Keratinocyte (primary cell): ENCODE data around the gene SUGCT. TPM values are rescaled to one million over a fixed set of nuclear protein-coding genes. Genes with fewer than 3 reads are reported as not detected.

Experiments used
- DNase-seq: peaks from one replicate; pipeline ENCODE4 v3.0.0-alpha.2; 2011; ENCODE audit warnings: low read depth, missing footprints, low spot score
- FAIRE-seq: peaks from 2 replicates; lab custom pipeline; 2011; peaks lifted over from hg19 to GRCh38; lab: Jason Lieb, UNC
- H2AFZ ChIP-seq: 2 replicates; pipeline ENCODE4 v1.6.0; 2012; ENCODE audit warnings: low read length, control low read depth, inconsistent platforms; ENCODE audit not compliant: control insufficient read depth
- H3K27ac ChIP-seq: 2 replicates; pipeline ENCODE4 v1.5.1; 2011; ENCODE audit warnings: low read length; ENCODE audit not compliant: control insufficient read depth, insufficient read depth
- H3K27me3 ChIP-seq: 3 replicates; pipeline ENCODE4 v1.6.0; 2011; ENCODE audit warnings: low read length; ENCODE audit not compliant: control insufficient read depth, insufficient read depth; ENCODE audit errors: extremely low read depth
- H3K36me3 ChIP-seq, 2 experiments: 2 replicates in 1 of 2; 3 replicates in 1 of 2; pipeline ENCODE4 v1.5.1; 2011; ENCODE audit warnings: low read length in 2 of 2, mild to moderate bottlenecking in 1 of 2; ENCODE audit not compliant: control insufficient read depth in 2 of 2, insufficient read depth in 2 of 2; ENCODE audit errors: extremely low read depth in 1 of 2
- H3K4me1 ChIP-seq: 3 replicates; pipeline ENCODE4 v1.5.1; 2011; ENCODE audit warnings: low read length; ENCODE audit not compliant: control insufficient read depth, insufficient read depth; ENCODE audit errors: extremely low read depth
- H3K4me2 ChIP-seq: 3 replicates; pipeline ENCODE4 v1.6.0; 2011; ENCODE audit warnings: low read depth, low read length; ENCODE audit not compliant: control insufficient read depth, insufficient read depth; ENCODE audit errors: extremely low read depth
- H3K4me3 ChIP-seq, 3 experiments: fragments of 200-600 bp in 1 of 3; sonication (generic) in 1 of 3; 2 replicates in 2 of 3; 3 replicates in 1 of 3; pipeline ENCODE4 v1.5.1; 2011 to 2016; ENCODE audit warnings: low read length in 3 of 3, mild to moderate bottlenecking in 3 of 3, control low read depth in 2 of 3, inconsistent platforms in 1 of 3, low read depth in 1 of 3, mixed read lengths in 1 of 3, mixed run types in 1 of 3, moderate library complexity in 1 of 3; ENCODE audit not compliant: control insufficient read depth in 2 of 3, insufficient read depth in 2 of 3; ENCODE audit errors: extremely low read depth in 1 of 3
- H3K79me2 ChIP-seq: 2 replicates; pipeline ENCODE4 v1.6.0; 2012; ENCODE audit warnings: low read length; ENCODE audit not compliant: control insufficient read depth, insufficient read depth
- H3K9ac ChIP-seq: 3 replicates; pipeline ENCODE4 v1.6.0; 2011; ENCODE audit warnings: low read length; ENCODE audit not compliant: control insufficient read depth, insufficient read depth; ENCODE audit errors: extremely low read depth
- H3K9me1 ChIP-seq: 3 replicates; pipeline ENCODE4 v1.6.0; 2011; ENCODE audit warnings: low read length; ENCODE audit not compliant: control insufficient read depth, insufficient read depth; ENCODE audit errors: extremely low read depth
- H3K9me3 ChIP-seq: 2 replicates; pipeline ENCODE4 v1.5.1; 2012; ENCODE audit warnings: low read depth, low read length; ENCODE audit not compliant: control insufficient read depth
- H4K20me1 ChIP-seq: 3 replicates; pipeline ENCODE4 v1.6.0; 2011; ENCODE audit warnings: low read length; ENCODE audit not compliant: control insufficient read depth, insufficient read depth; ENCODE audit errors: extremely low read depth
- EZH2 ChIP-seq: IDR thresholded peaks from one replicate; pipeline ENCODE4 v1.6.1; 2012; ENCODE audit warnings: inconsistent platforms, mild to moderate bottlenecking, low read length, moderate library complexity
- dilution Hi-C: fragments of 300-500 bp; cut with MboI; formaldehyde crosslinking; loops from one replicate; pipeline ENCODE4 v1.7.0; 2020; ENCODE audit warnings: low sequenced_read_pairs; ENCODE audit not compliant: extremely low pct_ligation_motif_present
- polyA plus RNA-seq, 5 experiments: library from polyadenylated mRNA; depleted of rRNA in 3 of 5; stranded (reverse) in 3 of 5; stranded (forward) in 1 of 5; unstranded in 1 of 5; fragments of >200 nt; gene quantifications; 1 replicate in 1 of 5; 2 replicates in 3 of 5; 3 replicates in 1 of 5; pipeline versions ENCODE4 v1.2.1 to v1.2.3, GENCODE V29; 2011 to 2012; ENCODE audit warnings: missing spikeins in 2 of 5, low read depth in 1 of 5, low replicate concordance in 1 of 5
- TF ChIP-seq, protein P1 (sequence below), 3 experiments: IDR thresholded peaks in 1 of 3; conservative IDR thresholded peaks in 1 of 3; optimal IDR thresholded peaks in 1 of 3; 2 replicates in 2 of 3; 3 replicates in 1 of 3; pipeline versions ENCODE3 to v1.5.1; 2011; ENCODE audit warnings: low read length in 3 of 3, mild to moderate bottlenecking in 3 of 3, moderate library complexity in 2 of 3, control low read depth in 1 of 3, inconsistent platforms in 1 of 3; ENCODE audit not compliant: insufficient read depth in 2 of 3; ENCODE audit errors: extremely low read depth in 1 of 3

Gene SUGCT
- polyA plus RNA-seq, 1 donor (not counting 4 experiments of a cell fraction or from before 2014, with no cell fraction given): 134 TPM

- TF ChIP-seq, protein P1, sequence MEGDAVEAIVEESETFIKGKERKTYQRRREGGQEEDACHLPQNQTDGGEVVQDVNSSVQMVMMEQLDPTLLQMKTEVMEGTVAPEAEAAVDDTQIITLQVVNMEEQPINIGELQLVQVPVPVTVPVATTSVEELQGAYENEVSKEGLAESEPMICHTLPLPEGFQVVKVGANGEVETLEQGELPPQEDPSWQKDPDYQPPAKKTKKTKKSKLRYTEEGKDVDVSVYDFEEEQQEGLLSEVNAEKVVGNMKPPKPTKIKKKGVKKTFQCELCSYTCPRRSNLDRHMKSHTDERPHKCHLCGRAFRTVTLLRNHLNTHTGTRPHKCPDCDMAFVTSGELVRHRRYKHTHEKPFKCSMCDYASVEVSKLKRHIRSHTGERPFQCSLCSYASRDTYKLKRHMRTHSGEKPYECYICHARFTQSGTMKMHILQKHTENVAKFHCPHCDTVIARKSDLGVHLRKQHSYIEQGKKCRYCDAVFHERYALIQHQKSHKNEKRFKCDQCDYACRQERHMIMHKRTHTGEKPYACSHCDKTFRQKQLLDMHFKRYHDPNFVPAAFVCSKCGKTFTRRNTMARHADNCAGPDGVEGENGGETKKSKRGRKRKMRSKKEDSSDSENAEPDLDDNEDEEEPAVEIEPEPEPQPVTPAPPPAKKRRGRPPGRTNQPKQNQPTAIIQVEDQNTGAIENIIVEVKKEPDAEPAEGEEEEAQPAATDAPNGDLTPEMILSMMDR (optimal IDR thresholded peaks at IDR 0.05 in 1 of 3, IDR thresholded peaks at IDR 0.05 in 1 of 3, conservative IDR thresholded peaks at IDR 0.05 in 1 of 3; ENCODE audit: extremely low read depth in 1 of 3, insufficient read depth in 2 of 3, low read length in 3 of 3): no peak
- TF ChIP-seq EZH2: no peak
- FAIRE-seq: no peak
- Histone ChIP-seq H3K27me3 (no peaks in the 10 kb centered on the region), H3K4me1 (no peaks in the 10 kb centered on the region), H4K20me1 (no peaks in the 10 kb centered on the region), H3K36me3 (no peaks in the 10 kb centered on the region), H2AFZ (no peak overlapping the region), H3K4me2 (no peak overlapping the region), H3K4me3 (no peak overlapping the region), H3K9me3 (no peaks in the 10 kb centered on the region), H3K9me1 (no peaks in the 10 kb centered on the region), H3K27ac (no peak overlapping the region), H3K9ac (no peak overlapping the region), H3K79me2 (no peaks in the 10 kb centered on the region)
- DNase-seq: no peak
- dilution Hi-C loops: no loop called here
These were observed 247.3 kb downstream of the SUGCT start for GRCh38 chr7:40382145-40382544.

DNA sequence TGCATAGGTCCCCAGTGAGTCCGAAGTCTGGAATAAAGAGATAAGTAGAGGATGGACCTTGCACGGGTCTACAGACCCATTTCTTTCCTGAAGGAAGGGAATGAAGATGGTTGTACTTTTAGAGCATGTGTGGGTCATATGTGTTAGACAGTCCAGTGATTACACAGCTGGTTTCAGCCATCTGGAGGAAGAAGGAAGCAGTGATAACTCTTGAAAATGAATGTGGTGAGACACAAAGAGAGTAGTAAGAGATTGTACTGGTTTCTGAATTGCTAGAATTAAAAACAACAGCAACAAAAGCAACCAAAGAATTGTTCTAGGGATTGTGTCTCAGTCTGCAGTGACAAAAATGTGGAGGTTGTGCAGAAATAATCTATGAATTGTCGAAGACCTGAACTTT lies 258.9 kb downstream of the SUGCT start:
- H3K9ac ChIP-seq: no peak overlapping the region
- no peak for TF ChIP-seq EZH2
- TF ChIP-seq, protein P1 (optimal IDR thresholded peaks at IDR 0.05 in 1 of 3, IDR thresholded peaks at IDR 0.05 in 1 of 3, conservative IDR thresholded peaks at IDR 0.05 in 1 of 3; ENCODE audit: extremely low read depth in 1 of 3, insufficient read depth in 2 of 3, low read length in 3 of 3): no peak
- no peaks in the 10 kb centered on the region for H3K9me1 ChIP-seq
- FAIRE-seq (no peak), DNase-seq (no peak)
- no peak overlapping the region for H3K4me3 ChIP-seq
- no peaks in the 10 kb centered on the region for H3K27me3 ChIP-seq
- H4K20me1 ChIP-seq: no peaks in the 10 kb centered on the region
- dilution Hi-C loops: no loop called here
- no peak overlapping the region for H2AFZ ChIP-seq
- no peaks in the 10 kb centered on the region for H3K79me2 ChIP-seq
- H3K9me3 ChIP-seq: no peaks in the 10 kb centered on the region
- H3K36me3 ChIP-seq: no peaks in the 10 kb centered on the region
- no peak overlapping the region for H3K27ac ChIP-seq
- no peak overlapping the region for H3K4me2 ChIP-seq
- no peaks in the 10 kb centered on the region for H3K4me1 ChIP-seq
